ENCODE results near the gene SORBS2.
"Not testable (repeated sequence)": the region's sequence is repeated elsewhere in the genome, so short reads cannot be mapped to it uniquely, and the experiment has no call there.

GRCh38 chr4:185707622-185708021 lies 104.4 kb downstream of the SORBS2 start:
- TF ChIP-seq EZH2 (IDR thresholded peaks at IDR 0.05; ENCODE audit: borderline replicate concordance, low read depth, low read length, severe bottlenecking); CTCF (IDR thresholded peaks at IDR 0.05; ENCODE audit: borderline replicate concordance, extremely low read depth, low read length, poor library complexity, severe bottlenecking): not testable (repeated sequence)

Measured in DND-41 (cell line).